ENCODE results near the gene DRAXIN.

Gene DRAXIN

DNA sequence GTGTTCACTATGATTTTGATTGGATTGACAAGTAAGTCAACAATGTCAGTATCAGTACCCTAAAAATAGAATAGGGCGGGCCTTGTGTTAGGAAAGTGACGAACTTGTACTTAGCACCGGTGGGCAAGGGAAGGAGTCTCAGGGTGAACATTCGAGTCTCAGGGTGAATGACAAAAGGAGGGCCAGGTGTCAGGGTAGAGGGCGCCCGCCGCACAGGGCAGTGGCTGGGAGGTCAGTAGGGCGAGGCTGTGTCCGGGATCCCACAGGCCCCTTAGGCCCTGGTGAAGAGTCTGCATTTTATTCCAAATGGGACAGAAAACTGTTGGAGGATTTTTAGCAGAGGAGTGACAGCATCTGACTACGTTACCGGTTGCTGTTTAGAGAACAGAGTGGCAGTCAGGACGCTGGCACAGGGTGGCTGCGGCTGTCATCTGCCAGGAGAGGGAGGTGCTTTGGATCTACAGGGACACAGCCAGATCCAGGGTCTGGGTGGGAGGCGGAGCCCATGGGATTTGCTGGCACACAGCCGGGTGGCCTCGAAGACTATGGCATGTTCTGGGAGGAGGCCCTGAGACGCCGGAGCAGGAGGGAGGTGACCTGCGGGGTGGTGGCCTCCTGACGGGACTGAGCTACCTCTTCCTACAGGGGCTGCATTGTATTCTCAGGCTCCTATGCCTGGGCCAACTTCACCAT lies 55.4 kb downstream of the DRAXIN start:
- no peak for DNase-seq (ENCODE audit: low spot score)
- in situ Hi-C loops (cut with MboI; ENCODE audit: low sequenced_read_pairs, unreplicated experiment) = no loop called here
- TF ChIP-seq, protein P1, sequence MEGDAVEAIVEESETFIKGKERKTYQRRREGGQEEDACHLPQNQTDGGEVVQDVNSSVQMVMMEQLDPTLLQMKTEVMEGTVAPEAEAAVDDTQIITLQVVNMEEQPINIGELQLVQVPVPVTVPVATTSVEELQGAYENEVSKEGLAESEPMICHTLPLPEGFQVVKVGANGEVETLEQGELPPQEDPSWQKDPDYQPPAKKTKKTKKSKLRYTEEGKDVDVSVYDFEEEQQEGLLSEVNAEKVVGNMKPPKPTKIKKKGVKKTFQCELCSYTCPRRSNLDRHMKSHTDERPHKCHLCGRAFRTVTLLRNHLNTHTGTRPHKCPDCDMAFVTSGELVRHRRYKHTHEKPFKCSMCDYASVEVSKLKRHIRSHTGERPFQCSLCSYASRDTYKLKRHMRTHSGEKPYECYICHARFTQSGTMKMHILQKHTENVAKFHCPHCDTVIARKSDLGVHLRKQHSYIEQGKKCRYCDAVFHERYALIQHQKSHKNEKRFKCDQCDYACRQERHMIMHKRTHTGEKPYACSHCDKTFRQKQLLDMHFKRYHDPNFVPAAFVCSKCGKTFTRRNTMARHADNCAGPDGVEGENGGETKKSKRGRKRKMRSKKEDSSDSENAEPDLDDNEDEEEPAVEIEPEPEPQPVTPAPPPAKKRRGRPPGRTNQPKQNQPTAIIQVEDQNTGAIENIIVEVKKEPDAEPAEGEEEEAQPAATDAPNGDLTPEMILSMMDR (IDR thresholded peaks at IDR 0.05; ENCODE audit: borderline replicate concordance, control extremely low read depth, extremely low read depth, insufficient read depth, missing control alignments) = no peak

DNA sequence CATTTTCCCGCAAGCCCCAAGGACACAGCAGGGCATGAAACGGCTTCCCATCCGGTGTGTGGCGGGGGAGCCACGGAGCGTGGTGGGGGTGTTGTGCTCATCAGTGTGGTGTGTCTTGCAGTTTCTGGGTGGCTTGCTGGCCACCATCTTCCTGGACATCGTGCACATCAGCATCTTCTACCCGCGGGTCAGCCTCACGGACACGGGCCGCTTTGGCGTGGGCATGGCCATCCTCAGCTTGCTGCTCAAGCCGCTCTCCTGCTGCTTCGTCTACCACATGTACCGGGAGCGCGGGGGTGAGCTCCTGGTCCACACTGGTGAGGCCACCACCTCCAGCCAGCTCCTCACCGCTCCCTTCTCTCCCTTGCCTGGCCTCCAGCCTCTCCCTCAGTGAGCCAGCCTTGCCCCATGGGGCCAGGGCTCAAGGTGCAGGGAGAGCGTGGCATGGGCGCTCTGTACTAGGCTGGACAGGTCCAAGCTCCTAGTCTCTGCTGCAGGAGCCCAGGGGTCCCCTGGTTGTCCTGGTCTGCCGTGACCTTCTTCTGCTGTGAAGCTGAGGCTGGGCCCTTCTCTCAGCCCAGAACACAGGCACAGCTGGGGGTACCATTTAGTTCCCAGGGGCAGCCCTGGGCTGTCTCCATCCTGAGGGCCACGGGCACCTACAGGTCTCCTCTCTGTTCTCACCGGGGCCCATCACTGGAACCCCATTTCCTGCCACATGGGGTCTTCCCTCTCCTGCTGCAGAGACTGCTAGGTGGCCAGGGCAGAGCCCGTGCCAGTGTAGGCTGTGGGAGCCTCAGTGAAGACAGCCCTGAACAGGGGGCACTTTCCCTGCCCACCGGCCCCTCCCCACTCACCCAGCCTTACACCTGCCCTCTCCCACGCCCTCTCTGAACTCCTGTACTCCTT lies 57.0 kb downstream of the DRAXIN start:
- no peak for DNase-seq (ENCODE audit: low spot score)
- in situ Hi-C loops (cut with MboI; ENCODE audit: low sequenced_read_pairs, unreplicated experiment) = no loop called here
- TF ChIP-seq, protein P1 (IDR thresholded peaks at IDR 0.05; ENCODE audit: borderline replicate concordance, control extremely low read depth, extremely low read depth, insufficient read depth, missing control alignments) = no peak

DNA sequence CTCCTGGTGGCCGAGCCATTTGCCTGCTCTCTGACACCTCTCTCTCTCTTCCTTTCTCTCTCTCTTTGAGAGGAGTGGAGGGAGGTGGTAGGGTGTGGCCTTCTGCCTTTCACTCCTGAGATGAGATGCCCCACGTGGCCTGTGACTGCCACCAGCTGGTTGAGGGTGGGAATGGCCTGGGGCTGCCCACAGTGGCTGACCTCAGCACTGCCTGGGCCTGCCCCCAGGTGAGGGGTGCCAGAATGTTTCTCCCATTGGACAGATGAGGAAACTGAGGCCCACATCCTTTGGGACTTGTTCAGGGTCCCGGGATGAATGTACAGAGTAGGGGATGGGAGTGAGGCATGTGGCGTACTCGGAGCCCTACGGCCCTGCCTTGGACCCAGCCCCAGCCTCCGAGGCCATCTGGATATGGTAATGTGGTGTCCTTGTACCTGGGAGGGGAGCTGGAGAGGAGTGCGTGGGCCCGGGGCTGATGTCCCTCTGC lies 57.7 kb downstream of the DRAXIN start:
- peak; percentile 83 for DNase-seq (ENCODE audit: low spot score)

DNA sequence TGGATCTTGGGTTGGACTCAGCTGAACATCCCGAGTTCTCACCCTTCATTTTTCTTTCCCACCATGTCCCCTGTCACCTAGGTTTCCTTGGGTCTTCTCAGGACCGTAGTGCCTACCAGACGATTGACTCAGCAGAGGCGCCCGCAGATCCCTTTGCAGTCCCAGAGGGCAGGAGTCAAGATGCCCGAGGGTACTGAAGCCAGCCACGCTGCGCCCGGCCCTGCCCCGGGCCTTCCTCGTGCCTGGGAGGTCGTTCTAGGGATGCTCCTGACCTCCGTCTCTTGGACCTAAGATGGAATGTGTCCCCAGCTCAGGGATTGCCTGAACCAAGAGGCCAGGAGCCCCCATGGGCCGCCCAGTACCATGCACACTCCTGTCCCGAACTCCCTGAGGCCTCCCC lies 58.5 kb downstream of the DRAXIN start:
- TF ChIP-seq, protein P1 (IDR thresholded peaks at IDR 0.05; ENCODE audit: borderline replicate concordance, control extremely low read depth, extremely low read depth, insufficient read depth, missing control alignments) = no peak
- no peak for DNase-seq (ENCODE audit: low spot score)
- in situ Hi-C loops (cut with MboI; ENCODE audit: low sequenced_read_pairs, unreplicated experiment) = no loop called here

More for the DNA sequence above, 57.7 kb downstream of the DRAXIN start:
- TF ChIP-seq, protein P1 (IDR thresholded peaks at IDR 0.05; ENCODE audit: borderline replicate concordance, control extremely low read depth, extremely low read depth, insufficient read depth, missing control alignments) = peak; percentile 39
- in situ Hi-C loops (cut with MboI; ENCODE audit: low sequenced_read_pairs, unreplicated experiment) = no loop called here

DNA sequence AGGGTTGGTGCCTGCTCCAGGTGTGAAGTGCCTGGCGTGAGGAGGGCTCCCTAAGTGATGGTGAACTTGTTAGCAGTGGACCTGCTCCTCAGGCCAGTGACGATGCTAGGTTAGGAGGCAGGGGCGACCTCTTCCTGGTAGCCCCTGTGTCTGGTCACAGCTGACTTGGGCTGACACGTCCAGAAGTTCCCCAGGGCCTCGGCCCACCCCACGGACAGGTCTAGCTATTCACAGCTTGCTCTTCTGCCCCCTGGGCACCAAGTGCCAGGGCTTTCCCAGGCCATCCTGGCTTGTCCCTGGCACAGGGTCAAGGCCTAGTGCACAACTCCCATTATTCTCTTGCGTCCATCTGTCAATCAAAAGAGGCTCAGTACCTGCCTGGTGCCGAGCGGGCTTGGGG lies 59.6 kb downstream of the DRAXIN start:
- in situ Hi-C loops (cut with MboI; ENCODE audit: low sequenced_read_pairs, unreplicated experiment) = no loop called here
- DNase-seq (ENCODE audit: low spot score) = no peak
- TF ChIP-seq, protein P1 (IDR thresholded peaks at IDR 0.05; ENCODE audit: borderline replicate concordance, control extremely low read depth, extremely low read depth, insufficient read depth, missing control alignments) = no peak

DNA sequence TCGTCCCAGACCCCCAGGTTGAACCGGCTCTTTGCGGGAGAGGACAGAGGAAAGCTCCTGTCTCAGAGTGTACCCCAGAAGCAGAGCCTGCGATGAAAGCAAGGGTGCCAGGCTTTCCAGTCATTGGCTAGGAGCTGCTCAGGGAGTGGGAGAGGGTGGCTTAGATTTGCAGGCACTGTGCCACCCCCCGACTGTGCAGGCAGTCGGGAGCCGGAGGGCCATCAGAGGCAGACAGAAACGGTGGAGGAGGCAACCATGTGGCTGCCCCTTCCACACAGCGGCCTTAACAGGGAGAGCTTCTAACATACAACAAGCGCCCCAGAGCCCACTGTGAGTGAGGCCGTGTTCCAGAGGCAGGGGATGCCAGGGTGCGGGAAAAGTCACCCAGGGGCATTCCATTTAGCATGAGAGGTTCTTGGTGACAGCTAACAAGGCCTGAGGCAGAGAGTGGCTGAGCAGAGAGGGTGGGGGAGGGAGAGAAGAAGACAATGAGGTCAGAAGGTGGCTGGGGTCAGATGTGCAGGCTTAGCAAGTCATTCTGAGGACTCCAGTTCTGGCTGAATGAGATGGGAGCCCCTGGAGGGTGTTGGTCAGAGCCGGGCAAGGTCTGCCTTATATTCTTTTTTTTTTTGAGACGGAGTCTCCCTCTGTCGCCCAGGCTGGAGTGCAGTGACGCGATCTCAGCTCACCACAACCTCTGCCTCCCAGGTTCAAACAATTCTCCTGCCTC lies 61.0 kb downstream of the DRAXIN start:
- TF ChIP-seq, protein P1 (IDR thresholded peaks at IDR 0.05; ENCODE audit: borderline replicate concordance, control extremely low read depth, extremely low read depth, insufficient read depth, missing control alignments) = no peak
- no peak for DNase-seq (ENCODE audit: low spot score)
- in situ Hi-C loops (cut with MboI; ENCODE audit: low sequenced_read_pairs, unreplicated experiment) = no loop called here

Measured in GM13976 (cell line).